ENCODE measurements around the gene FAM13A. TPM values are rescaled to one million over a fixed set of nuclear protein-coding genes. Genes with fewer than 3 reads are reported as not detected.

The FAM13A gene
- total and polyA plus RNA-seq, 2 of the 8 experiments (the other 6 are each of a cell fraction or from before 2014, with no cell fraction given), result 7.1 to 16.5 TPM

GRCh38 chr4:88908521-88908920 is 148.5 kb downstream of the FAM13A start:
- no peak overlapping the region for H2AFZ ChIP-seq (ENCODE audit: low read length)
- H3K4me2 ChIP-seq (ENCODE audit: insufficient read depth in 1 of 2, low read depth in 2 of 2, low read length in 2 of 2), result no peak overlapping the region
- no peak overlapping the region for H2BK15ac ChIP-seq (ENCODE audit: low read length)
- no peaks in the 10 kb centered on the region; the same call in 1 of the 2 replicates for H3K23me2 ChIP-seq (ENCODE audit: low read depth, low read length)
- H3K27ac ChIP-seq (ENCODE audit: low read depth, low read length), result no peak overlapping the region
- no peak overlapping the region for H2AK5ac ChIP-seq (ENCODE audit: low read depth, low read length)
- FAIRE-seq (no peak), DNase-seq (ENCODE audit: low read depth in 1 of 2, low spot score in 2 of 2) (no peak)
- no peak overlapping the region for H4K5ac ChIP-seq (ENCODE audit: insufficient read length, low read depth, low read length)
- no peak overlapping the region for H3K18ac ChIP-seq (ENCODE audit: extremely low read depth, low read length)
- ChIA-PET CTCF (ENCODE audit: partially characterized antibody) (interaction anchor here (1.4 kb wide), 1 partner anchor 9 kb away, joined by 3 read pairs; no protein-coding TSS in a partner anchor), POLR2A (ENCODE audit: partially characterized antibody) (no interaction called here)
- no peak overlapping the region for H3K56ac ChIP-seq (replicated peaks; ENCODE audit: insufficient read length, low read depth, low read length)
- no peak overlapping the region for H3K23ac ChIP-seq (ENCODE audit: insufficient read length)
- peaks cover 0 to 4% (median 0%) of the 10 kb centered on the region in 4 experiments; a peak in 2 of 8 replicates for H3K36me3 ChIP-seq (ENCODE audit: control insufficient read depth in 2 of 4, insufficient read depth in 4 of 4, low read length in 3 of 4)
- H2BK12ac ChIP-seq (ENCODE audit: low read depth, low read length), result no peak overlapping the region
- H3K4me1 ChIP-seq (replicated peaks in 1 of 4; ENCODE audit: control insufficient read depth in 3 of 4, insufficient read depth in 4 of 4, low read length in 3 of 4), result no peaks in the 10 kb centered on the region
- no peak overlapping the region for H4K8ac ChIP-seq (ENCODE audit: extremely low read depth, insufficient read depth, low read length)
- no peak overlapping the region for H3K4me3 ChIP-seq (ENCODE audit: extremely low read depth in 1 of 4, insufficient read depth in 2 of 4, low read depth in 3 of 4, low read length in 4 of 4)
- no peaks in the 10 kb centered on the region for H3K79me2 ChIP-seq (ENCODE audit: control insufficient read depth in 1 of 2, insufficient read depth in 2 of 2, low read length in 2 of 2)
- H4K20me1 ChIP-seq (replicated peaks in 1 of 2; ENCODE audit: control insufficient read depth in 1 of 2, insufficient read depth in 2 of 2, low read length in 2 of 2), result no peaks in the 10 kb centered on the region
- H3K79me1 ChIP-seq (ENCODE audit: low read depth, low read length), result no peaks in the 10 kb centered on the region
- H3K9ac ChIP-seq (replicated peaks in 1 of 4; ENCODE audit: extremely low read depth in 1 of 4, low read depth in 3 of 4, low read length in 3 of 4), result no peak overlapping the region
- H2BK5ac ChIP-seq (ENCODE audit: low read depth, low read length), result no peak overlapping the region
- H3K14ac ChIP-seq (ENCODE audit: insufficient read length), result no peak overlapping the region
- no peak overlapping the region for H4K91ac ChIP-seq (replicated peaks; ENCODE audit: insufficient read length, low read length)
- H2BK20ac ChIP-seq (ENCODE audit: low read length), result no peak overlapping the region
- WGBS, 2 experiments (ENCODE audit: extremely low coverage in 1 of 2, insufficient coverage in 1 of 2, insufficient read length in 1 of 2, insufficient replicate concordance in 2 of 2, low coverage in 1 of 2, low lambda C conversion rate in 2 of 2, missing lambda C conversion rate in 1 of 2), result 97% methylated on average over 3 of the region's 3 CpGs; no CpG with 5 or more reads in 1 of the 2 experiments
- no peak overlapping the region for H2BK120ac ChIP-seq (replicated peaks; ENCODE audit: low read depth, low read length)
- no peaks in the 10 kb centered on the region for H3K27me3 ChIP-seq (replicated peaks in 1 of 4; ENCODE audit: control insufficient read depth in 3 of 4, extremely low read depth in 1 of 4, insufficient read depth in 3 of 4, low read length in 3 of 4)
- no peak overlapping the region for H3K4ac ChIP-seq (replicated peaks; ENCODE audit: insufficient read length, low read depth, low read length)
- H3K9me3 ChIP-seq (ENCODE audit: insufficient read depth in 2 of 2, low read depth in 1 of 2, low read length in 1 of 2), result 0 out of 4 replicates have a peak, but pooled peaks cover 0 to 4% of the 10 kb centered on the region in 2 experiments
- no peak for TF ChIP-seq TEAD4 (IDR thresholded peaks at IDR 0.05; ENCODE audit: low read depth, low read length)
- TF ChIP-seq EGR1 (IDR thresholded peaks at IDR 0.05; ENCODE audit: borderline replicate concordance, low read depth, low read length), result no peak
- TF ChIP-seq POLR2A (IDR thresholded peaks at IDR 0.05; ENCODE audit: control extremely low read depth in 1 of 2, low read depth in 2 of 2, low read length in 2 of 2), result no peak
- TF ChIP-seq SUZ12 (IDR thresholded peaks at IDR 0.05; ENCODE audit: low read length), result no peak
- TF ChIP-seq JUN (IDR thresholded peaks at IDR 0.05; ENCODE audit: low read depth, low read length), result no peak

All from H1 (cell line).